DOHH2 (cell line): ENCODE data around the gene SMIM8.

Experiments used
- H3F3A ChIP-seq: fragments of 200-600 bp; sonication (generic), shearing (Covaris generic); 2 replicates; pipeline ENCODE4 v1.6.0; 2016; ENCODE audit warnings: antibody characterized with exemption, mild to moderate bottlenecking; ENCODE audit not compliant: control insufficient read depth, insufficient read depth
- H3K27ac ChIP-seq: fragments of 200-600 bp; sonication (generic); 2 replicates; pipeline ENCODE4 v1.5.1; 2014; ENCODE audit warnings: low read depth, mild to moderate bottlenecking, low read length, moderate library complexity
- H3K27me3 ChIP-seq: fragments of 200-600 bp; sonication (generic); 2 replicates; pipeline ENCODE4 v1.6.1; 2014; ENCODE audit warnings: mild to moderate bottlenecking, low read length, mixed read lengths; ENCODE audit not compliant: control insufficient read depth
- H3K36me3 ChIP-seq: fragments of 200-600 bp; sonication (generic); 2 replicates; pipeline ENCODE4 v1.6.1; 2014; ENCODE audit warnings: mild to moderate bottlenecking, low read length, moderate library complexity, mixed read lengths; ENCODE audit not compliant: control insufficient read depth
- H3K4me1 ChIP-seq: fragments of 200-600 bp; sonication (generic); 2 replicates; pipeline ENCODE4 v1.6.1; 2014; ENCODE audit warnings: mild to moderate bottlenecking, low read length, mixed read lengths; ENCODE audit not compliant: control insufficient read depth
- H3K4me2 ChIP-seq: fragments of 200-600 bp; sonication (generic); 2 replicates; pipeline ENCODE4 v1.6.0; 2014; ENCODE audit warnings: mild to moderate bottlenecking, low read length, moderate library complexity
- H3K4me3 ChIP-seq: fragments of 200-600 bp; sonication (generic); 2 replicates; pipeline ENCODE4 v1.5.1; 2014; ENCODE audit warnings: mild to moderate bottlenecking, low read length, mixed read lengths
- H3K79me2 ChIP-seq: fragments of 200-600 bp; sonication (generic); 2 replicates; pipeline ENCODE4 v1.6.1; 2014; ENCODE audit warnings: mild to moderate bottlenecking, low read length, mixed read lengths; ENCODE audit not compliant: control insufficient read depth
- H3K9me2 ChIP-seq: fragments of 200-600 bp; sonication (generic); replicated peaks from 2 replicates; pipeline ENCODE4 v1.6.1; 2014; ENCODE audit warnings: mild to moderate bottlenecking, low read length, mixed read lengths; ENCODE audit not compliant: control insufficient read depth
- H3K9me3 ChIP-seq: fragments of 200-600 bp; sonication (generic); 2 replicates; pipeline ENCODE4 v1.6.1; 2014; ENCODE audit warnings: antibody characterized with exemption, low read length, mixed read lengths; ENCODE audit not compliant: control insufficient read depth, insufficient read depth
- H4K20me1 ChIP-seq: fragments of 200-600 bp; sonication (generic); 2 replicates; pipeline ENCODE4 v1.6.0; 2014; ENCODE audit warnings: low read depth, mild to moderate bottlenecking, antibody characterized with exemption, low read length, moderate library complexity; ENCODE audit not compliant: control insufficient read depth, insufficient read depth
- CTCF ChIP-seq: fragments of 200-600 bp; sonication (generic); IDR thresholded peaks from one replicate; pipeline ENCODE4 v1.5.1; 2014; ENCODE audit warnings: antibody characterized with exemption, mild to moderate bottlenecking, low read depth, low read length; ENCODE audit not compliant: poor library complexity, severe bottlenecking
- EZH2phosphoT487 ChIP-seq: fragments of 200-600 bp; sonication (generic); IDR thresholded peaks from 2 replicates; pipeline ENCODE4 v1.6.1; 2017; ENCODE audit warnings: borderline replicate concordance, mild to moderate bottlenecking, antibody characterized with exemption, low read length, moderate library complexity, mixed read lengths

The SMIM8 gene

GRCh38 chr6:87378947-87379346, 56.6 kb downstream of the SMIM8 start:
- H3K9me3 ChIP-seq: no peaks in the 10 kb centered on the region
- H3K27me3 ChIP-seq: no peaks in the 10 kb centered on the region
- H4K20me1 ChIP-seq: no peaks in the 10 kb centered on the region
- H3K36me3 ChIP-seq: no peaks in the 10 kb centered on the region
- no peak for TF ChIP-seq EZH2phosphoT487
- TF ChIP-seq CTCF: no peak
- no peak overlapping the region for H3K4me3 ChIP-seq
- H3K4me1 ChIP-seq: no peaks in the 10 kb centered on the region
- H3K79me2 ChIP-seq: no peaks in the 10 kb centered on the region
- no peaks in the 10 kb centered on the region for H3K9me2 ChIP-seq
- H3K4me2 ChIP-seq: no peak overlapping the region
- H3F3A ChIP-seq: no peaks in the 10 kb centered on the region
- no peak overlapping the region for H3K27ac ChIP-seq

DNA sequence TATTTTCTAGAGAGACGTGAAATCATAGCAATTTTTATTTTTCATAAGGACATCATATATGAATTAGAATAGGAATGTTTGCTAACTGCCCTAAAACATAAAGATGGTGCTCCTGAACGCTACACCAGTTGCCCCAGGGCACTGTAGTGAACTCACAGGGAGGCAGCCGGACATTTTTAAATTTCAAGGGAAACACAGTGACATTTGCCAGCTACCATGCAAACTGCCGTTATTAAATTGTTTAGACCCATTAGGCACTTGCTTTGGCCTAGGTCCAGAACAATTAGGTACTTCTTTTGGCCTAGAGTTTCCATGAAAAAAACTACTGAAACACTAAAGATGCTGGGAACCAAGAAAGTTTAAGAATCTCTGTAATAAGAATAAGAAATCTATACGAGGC, 60.5 kb downstream of the SMIM8 start:
- Histone ChIP-seq H3K4me2 (no peak overlapping the region), H3K36me3 (no peaks in the 10 kb centered on the region), H3K9me3 (no peaks in the 10 kb centered on the region), H3K4me1 (no peaks in the 10 kb centered on the region), H3F3A (no peaks in the 10 kb centered on the region), H3K9me2 (no peaks in the 10 kb centered on the region), H3K79me2 (no peaks in the 10 kb centered on the region), H4K20me1 (no peaks in the 10 kb centered on the region), H3K27me3 (no peaks in the 10 kb centered on the region), H3K27ac (no peak overlapping the region), H3K4me3 (no peak overlapping the region)
- no peak for TF ChIP-seq EZH2phosphoT487

- Histone ChIP-seq H3K9me2 (no peaks in the 10 kb centered on the region), H3K4me1 (no peaks in the 10 kb centered on the region), H3K27me3 (no peaks in the 10 kb centered on the region), H3K27ac (no peak overlapping the region), H3K9me3 (no peaks in the 10 kb centered on the region), H3K79me2 (no peaks in the 10 kb centered on the region), H4K20me1 (no peaks in the 10 kb centered on the region), H3K36me3 (no peaks in the 10 kb centered on the region), H3F3A (no peaks in the 10 kb centered on the region), H3K4me2 (no peak overlapping the region), H3K4me3 (no peak overlapping the region)
- TF ChIP-seq CTCF: no peak
- TF ChIP-seq EZH2phosphoT487: no peak
Measured at GRCh38 chr6:87384038-87384437, 61.6 kb downstream of the SMIM8 start.

DNA sequence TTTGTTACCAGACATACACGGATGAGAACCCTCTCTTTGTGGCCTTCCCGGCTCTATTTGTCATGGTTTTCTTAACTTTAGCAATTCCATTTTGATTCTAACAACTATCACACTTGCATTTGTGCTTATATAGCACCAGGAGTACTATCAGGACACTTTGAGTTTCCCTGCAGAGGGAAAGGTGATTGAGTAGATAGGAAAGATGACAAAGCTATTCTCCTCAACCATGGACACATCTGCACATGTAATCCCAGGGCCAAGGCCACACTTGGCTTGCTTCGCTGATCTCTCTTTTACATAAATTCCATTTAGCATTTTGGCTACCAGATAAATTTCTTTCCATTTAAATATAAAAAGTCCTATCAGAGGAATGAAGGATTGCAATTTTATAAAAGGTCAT, 62.1 kb downstream of the SMIM8 start:
- H3K4me1 ChIP-seq: no peaks in the 10 kb centered on the region
- H3K9me3 ChIP-seq: no peaks in the 10 kb centered on the region
- no peaks in the 10 kb centered on the region for H3F3A ChIP-seq
- no peak overlapping the region for H3K27ac ChIP-seq
- H3K36me3 ChIP-seq: no peaks in the 10 kb centered on the region
- H3K79me2 ChIP-seq: no peaks in the 10 kb centered on the region
- no peaks in the 10 kb centered on the region for H3K9me2 ChIP-seq
- no peaks in the 10 kb centered on the region for H4K20me1 ChIP-seq
- no peak overlapping the region for H3K4me3 ChIP-seq
- TF ChIP-seq EZH2phosphoT487: no peak
- TF ChIP-seq CTCF: no peak
- H3K27me3 ChIP-seq: no peaks in the 10 kb centered on the region
- H3K4me2 ChIP-seq: no peak overlapping the region
